NCI-H146 treated with DMSO at 0.1 percent for 48 hours (cell line): Measurements from ENCODE around the gene PTPRD.

ENCODE experiments used
- DNase-seq: peaks from one replicate; lab custom pipeline; 2025; ENCODE audit not compliant: unreplicated experiment; lab: John Stamatoyannopoulos, UW

The PTPRD gene

GRCh38 chr9:8816361-8816760, 1796.4 kb downstream of the PTPRD start:
- DNase-seq = peak; percentile 75

DNA sequence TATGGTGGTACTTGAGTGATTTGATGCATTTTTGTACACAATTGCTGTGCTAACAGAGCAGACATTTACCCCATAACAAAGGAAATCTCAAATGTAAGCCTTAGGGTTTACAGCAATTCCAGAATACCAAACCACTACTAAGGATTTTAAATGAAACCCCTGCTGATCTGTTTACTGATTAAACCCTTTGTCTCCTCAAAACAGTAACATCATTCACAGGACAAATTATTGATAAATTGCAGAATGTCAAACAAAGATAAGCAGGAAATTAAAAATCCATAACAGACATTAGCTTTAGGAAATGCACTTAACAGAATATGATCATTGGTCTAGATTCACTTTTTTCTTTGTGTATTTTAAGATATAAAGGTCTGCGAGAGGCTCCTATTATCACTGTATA, 1796.9 kb downstream of the PTPRD start:
- DNase-seq = peak; percentile 75

DNA sequence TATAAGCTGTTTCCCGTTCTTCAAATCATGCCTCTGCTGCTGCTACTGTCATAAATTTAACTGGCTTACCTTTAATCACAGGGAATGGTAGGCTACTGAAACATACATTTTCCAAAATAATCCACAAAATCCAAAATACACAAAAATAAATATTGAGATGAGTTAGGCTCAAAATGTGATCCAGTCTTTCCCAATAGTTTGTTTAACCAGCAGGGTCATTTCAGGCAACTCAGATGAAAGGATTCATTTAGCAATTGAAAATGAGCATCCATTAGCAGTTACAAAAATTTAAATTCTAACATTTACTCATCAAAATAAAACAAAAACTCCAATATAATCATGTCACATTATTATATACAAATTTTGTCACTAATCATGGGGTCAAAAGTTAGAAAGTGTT, 1797.6 kb downstream of the PTPRD start:
- DNase-seq = no peak

- no peak for DNase-seq
These were observed 1799.9 kb downstream of the PTPRD start for GRCh38 chr9:8812888-8813287.

DNA sequence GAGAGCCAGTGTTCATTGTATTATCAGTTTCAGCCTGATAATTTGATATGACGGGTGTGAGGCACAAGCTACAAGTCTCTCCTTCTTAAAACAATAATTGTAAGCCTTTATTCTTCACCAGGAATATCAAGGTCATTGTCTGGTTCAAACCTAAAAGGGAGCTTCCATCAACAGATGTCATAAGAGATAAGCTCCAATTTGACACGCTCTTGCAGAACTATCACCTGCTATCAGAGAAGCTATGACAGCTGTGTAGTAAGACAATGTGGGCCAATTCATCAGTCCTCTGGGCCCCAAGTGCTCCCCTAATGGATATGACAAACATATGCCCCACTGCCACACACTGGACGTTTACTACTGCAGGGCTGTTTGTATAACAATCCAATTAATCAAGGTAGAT, 1803.1 kb downstream of the PTPRD start:
- DNase-seq = peak; percentile 90

- no peak for DNase-seq
These were observed 1806.7 kb downstream of the PTPRD start for GRCh38 chr9:8806150-8806549.

- DNase-seq = no peak
These were observed 1808.2 kb downstream of the PTPRD start for GRCh38 chr9:8804613-8805012.

DNA sequence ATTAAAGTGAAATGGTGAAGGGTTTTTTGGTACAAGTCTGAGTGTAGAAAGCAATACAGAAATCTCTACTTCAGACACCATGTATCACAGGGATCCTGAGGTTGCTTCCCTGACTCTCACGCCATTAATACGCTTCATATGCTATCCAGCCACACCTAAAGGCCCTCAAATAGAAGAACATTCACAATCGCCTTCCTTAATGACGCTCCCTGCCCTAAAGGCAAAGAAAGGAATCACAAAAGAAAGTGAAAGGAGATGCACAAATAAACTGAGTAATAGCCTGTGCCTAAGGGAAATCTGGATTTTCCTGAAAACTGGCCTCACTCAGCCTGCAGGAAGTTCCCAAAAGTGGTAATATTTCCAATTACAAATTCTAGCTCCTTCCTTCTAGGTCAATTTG, 1810.6 kb downstream of the PTPRD start:
- no peak for DNase-seq

DNA sequence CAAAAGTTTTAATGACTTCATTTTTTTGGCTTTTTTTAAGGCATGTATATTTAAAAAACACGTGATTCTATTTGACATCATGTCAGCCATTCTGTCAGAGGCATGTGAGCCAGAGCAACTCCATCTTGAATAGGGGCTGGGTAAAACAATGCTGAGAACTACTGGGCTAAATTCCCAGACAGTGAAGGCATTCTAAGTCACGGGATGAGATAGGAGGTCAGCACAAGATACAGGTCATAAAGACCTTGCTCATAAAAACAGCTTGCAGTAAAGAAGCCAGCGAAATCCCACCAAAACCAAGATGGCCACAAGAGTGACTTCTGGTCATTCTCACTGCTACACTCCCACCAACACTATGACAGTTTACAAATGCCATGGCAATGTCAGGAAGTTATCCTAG, 1812.6 kb downstream of the PTPRD start:
- no peak for DNase-seq

- no peak for DNase-seq
These were observed 1813.2 kb downstream of the PTPRD start for GRCh38 chr9:8799615-8800014.

GRCh38 chr9:8799206-8799605, 1813.6 kb downstream of the PTPRD start:
- DNase-seq = no peak

GRCh38 chr9:8784838-8785237, 1828.0 kb downstream of the PTPRD start:
- no peak for DNase-seq

DNA sequence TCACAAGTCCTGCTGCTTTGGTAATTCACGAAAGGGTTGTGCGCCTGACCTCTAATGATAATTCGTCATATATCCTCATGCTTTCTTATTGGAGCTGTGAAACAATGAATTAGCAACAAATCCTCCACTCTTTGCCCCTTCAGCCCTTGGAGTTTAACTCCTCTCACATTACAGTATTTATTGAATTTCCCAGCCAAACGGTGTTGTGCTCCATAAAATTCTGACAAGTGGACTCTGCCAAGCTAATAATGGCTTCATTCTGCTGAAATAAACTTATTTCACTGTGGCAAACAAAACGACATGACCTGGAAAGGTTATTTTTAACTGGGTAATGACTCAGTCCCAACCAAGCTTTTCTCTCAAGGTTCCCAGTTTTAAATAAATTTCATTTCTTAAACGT, 1828.9 kb downstream of the PTPRD start:
- no peak for DNase-seq

DNA sequence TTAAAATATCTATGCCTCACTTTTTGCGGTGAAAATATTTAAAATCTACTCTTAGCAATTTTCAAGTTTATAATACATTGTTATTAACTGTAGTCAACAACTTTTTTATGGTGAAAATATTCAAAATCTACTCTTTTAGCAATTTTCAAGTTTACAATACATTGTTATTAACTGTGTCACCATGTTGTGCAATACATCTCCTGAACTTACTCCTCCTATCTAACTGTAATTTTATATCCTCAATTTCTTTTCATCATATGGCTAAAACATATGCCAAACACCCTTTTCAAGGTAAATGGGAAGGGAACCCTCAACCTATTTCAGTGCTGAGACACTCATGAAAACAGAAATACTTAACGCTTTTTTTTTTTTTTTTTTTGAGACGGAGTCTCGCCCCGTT, 1830.6 kb downstream of the PTPRD start:
- DNase-seq = no peak

- no peak for DNase-seq
These were observed 1831.3 kb downstream of the PTPRD start for GRCh38 chr9:8781458-8781857.

GRCh38 chr9:8780386-8780785, 1832.4 kb downstream of the PTPRD start:
- no peak for DNase-seq

DNA sequence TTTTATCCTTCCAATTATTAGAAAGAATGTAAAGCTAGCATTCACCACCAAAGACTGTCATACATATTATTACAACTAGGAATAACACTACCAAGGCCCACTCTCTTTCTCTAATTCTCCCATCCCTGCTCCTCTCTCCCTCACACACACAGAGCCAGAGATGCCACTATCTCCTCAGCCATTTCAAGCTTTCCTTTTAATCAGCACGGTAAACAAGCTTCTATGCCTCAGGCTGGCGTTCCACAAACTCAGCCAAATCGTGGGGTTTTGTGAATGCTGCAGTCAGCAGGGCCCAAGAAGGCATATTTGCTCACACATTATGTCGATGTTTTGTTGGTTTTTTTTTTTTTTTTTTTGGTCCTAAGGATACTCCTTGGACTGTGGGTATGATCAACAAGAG, 1833.3 kb downstream of the PTPRD start:
- peak; percentile 63 for DNase-seq

- no peak for DNase-seq
These were observed 1834.4 kb downstream of the PTPRD start for GRCh38 chr9:8778356-8778755.

- DNase-seq = no peak
These were observed 1840.5 kb downstream of the PTPRD start for GRCh38 chr9:8772302-8772701.

DNA sequence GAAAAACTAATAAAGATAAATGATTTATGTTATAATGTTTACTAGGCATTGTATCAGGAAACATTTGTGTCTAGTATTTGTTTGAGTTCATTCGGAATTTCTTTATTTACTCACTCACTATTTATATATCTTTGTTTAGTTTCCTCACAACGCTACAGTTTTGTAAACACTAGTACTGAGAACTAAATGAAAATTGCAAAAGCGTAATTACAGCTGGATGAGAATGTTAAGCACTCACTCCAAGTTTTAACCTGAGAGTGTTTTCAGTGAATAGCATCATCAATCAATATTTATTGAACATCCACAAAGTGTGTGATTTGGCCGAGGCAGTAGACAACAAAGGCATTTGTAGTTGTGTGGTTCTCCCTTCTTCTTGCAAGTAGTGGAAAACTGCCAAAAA, 1843.6 kb downstream of the PTPRD start:
- DNase-seq = no peak

- no peak for DNase-seq
These were observed 1846.7 kb downstream of the PTPRD start for GRCh38 chr9:8766096-8766495.

- no peak for DNase-seq
These were observed 1848.8 kb downstream of the PTPRD start for GRCh38 chr9:8764051-8764450.

DNA sequence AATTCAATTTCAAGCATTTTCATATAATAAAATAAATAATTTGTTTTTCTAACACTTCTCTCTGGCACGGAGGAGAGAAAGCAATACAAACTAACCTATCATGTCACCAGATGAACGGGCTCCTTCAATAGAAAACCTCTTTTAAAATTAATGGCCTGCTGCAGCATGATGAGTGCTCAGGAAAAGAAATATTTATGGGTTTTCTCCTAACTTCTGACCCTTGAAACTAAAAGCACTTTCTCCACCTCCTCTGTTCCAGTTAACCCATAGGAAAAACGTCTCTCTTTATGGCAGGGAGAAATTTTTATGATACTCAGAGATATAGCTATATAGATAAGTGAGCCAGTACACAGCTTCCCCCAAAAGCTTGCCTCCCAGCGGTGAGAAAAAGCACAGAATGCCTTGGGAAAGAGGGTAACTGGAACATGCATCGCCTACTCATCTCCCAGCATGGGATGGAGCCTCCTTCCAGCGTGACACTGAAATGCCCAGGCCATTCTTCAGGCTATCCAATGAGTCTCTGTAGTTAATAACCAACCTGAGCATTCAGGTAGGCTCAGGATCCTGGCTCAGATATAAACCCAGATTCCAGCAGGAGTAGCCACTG, 1850.2 kb downstream of the PTPRD start:
- no peak for DNase-seq
